ENCODE measurements around the gene CAMK2D. TPM values are rescaled to one million over a fixed set of nuclear protein-coding genes. Genes with fewer than 3 reads are reported as not detected.

CAMK2D gene
- total RNA-seq, 1 experiment from 2014 or later, result 32.1 TPM

GRCh38 chr4:113613503-113613902 lies 148.0 kb downstream of the CAMK2D start:
- BruUV-seq (replicated peaks), result no TSS peak
- POLR2A ChIA-PET, result interaction anchor here (0.5 kb wide), 1 partner anchor 1362 kb away, joined by 3 read pairs; no protein-coding TSS in a partner anchor
- no peak overlapping the region for H3K27ac Mint-ChIP-seq (ENCODE audit: low read depth, unreplicated experiment)

DNA sequence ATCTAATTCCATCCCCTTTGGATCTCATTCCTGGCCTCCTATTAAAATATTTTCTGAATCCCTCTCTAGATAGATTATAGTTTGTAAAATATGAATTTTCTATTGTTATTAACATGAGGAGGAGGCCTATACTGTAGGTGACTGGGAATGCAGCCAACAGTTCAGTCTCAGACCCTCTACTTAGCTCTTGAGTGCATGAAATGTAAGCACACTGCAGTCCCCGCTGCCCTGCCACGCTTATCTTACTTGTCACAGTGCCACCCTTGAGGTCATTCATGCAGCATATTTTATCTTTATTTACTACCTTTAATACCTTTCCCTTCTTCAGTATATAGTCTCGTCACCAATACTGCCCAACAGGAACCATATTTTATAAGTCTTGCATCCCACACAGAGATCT lies 151.0 kb downstream of the CAMK2D start:
- TF ChIP-seq, protein P1, sequence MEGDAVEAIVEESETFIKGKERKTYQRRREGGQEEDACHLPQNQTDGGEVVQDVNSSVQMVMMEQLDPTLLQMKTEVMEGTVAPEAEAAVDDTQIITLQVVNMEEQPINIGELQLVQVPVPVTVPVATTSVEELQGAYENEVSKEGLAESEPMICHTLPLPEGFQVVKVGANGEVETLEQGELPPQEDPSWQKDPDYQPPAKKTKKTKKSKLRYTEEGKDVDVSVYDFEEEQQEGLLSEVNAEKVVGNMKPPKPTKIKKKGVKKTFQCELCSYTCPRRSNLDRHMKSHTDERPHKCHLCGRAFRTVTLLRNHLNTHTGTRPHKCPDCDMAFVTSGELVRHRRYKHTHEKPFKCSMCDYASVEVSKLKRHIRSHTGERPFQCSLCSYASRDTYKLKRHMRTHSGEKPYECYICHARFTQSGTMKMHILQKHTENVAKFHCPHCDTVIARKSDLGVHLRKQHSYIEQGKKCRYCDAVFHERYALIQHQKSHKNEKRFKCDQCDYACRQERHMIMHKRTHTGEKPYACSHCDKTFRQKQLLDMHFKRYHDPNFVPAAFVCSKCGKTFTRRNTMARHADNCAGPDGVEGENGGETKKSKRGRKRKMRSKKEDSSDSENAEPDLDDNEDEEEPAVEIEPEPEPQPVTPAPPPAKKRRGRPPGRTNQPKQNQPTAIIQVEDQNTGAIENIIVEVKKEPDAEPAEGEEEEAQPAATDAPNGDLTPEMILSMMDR (IDR thresholded peaks at IDR 0.05; ENCODE audit: unreplicated experiment), result no peak
- ChIA-PET CTCF (interaction anchor here (0.7 kb wide), 1 partner anchor 45 kb away, joined by 3 read pairs; no protein-coding TSS in a partner anchor), POLR2A (interaction anchor here (0.5 kb wide), 1 partner anchor 228 kb away, joined by 3 read pairs; no protein-coding TSS in a partner anchor)
- BruUV-seq (replicated peaks), result no TSS peak
- no peaks in the 10 kb centered on the region for H3K27me3 Mint-ChIP-seq (ENCODE audit: insufficient read depth, unreplicated experiment)
- peaks cover 6% of the 10 kb centered on the region for H3K36me3 Mint-ChIP-seq (ENCODE audit: insufficient read depth, unreplicated experiment)
- H3K9me3 Mint-ChIP-seq (ENCODE audit: unreplicated experiment), result peaks cover 12% of the 10 kb centered on the region
- peaks cover 6% of the 10 kb centered on the region for H3K4me1 Mint-ChIP-seq (ENCODE audit: insufficient read depth, unreplicated experiment)
- no peak overlapping the region for H3K27ac Mint-ChIP-seq (ENCODE audit: low read depth, unreplicated experiment)
- intact Hi-C loops (cut with micrococcal nuclease), result no loop called here
- H3K4me3 Mint-ChIP-seq (ENCODE audit: unreplicated experiment), result no peak overlapping the region
- DNase-seq (ENCODE audit: unreplicated experiment), result no peak

More at GRCh38 chr4:113613503-113613902, 148.0 kb downstream of the CAMK2D start:
- DNase-seq (ENCODE audit: unreplicated experiment), result no peak
- H3K27me3 Mint-ChIP-seq (ENCODE audit: insufficient read depth, unreplicated experiment), result no peaks in the 10 kb centered on the region
- H3K9me3 Mint-ChIP-seq (ENCODE audit: unreplicated experiment), result no peaks in the 10 kb centered on the region
- peaks cover 6% of the 10 kb centered on the region for H3K36me3 Mint-ChIP-seq (ENCODE audit: insufficient read depth, unreplicated experiment)
- intact Hi-C loops (cut with micrococcal nuclease), result no loop called here
- TF ChIP-seq, protein P1 (IDR thresholded peaks at IDR 0.05; ENCODE audit: unreplicated experiment), result no peak
- no peak overlapping the region for H3K4me3 Mint-ChIP-seq (ENCODE audit: unreplicated experiment)
- peaks cover 17% of the 10 kb centered on the region for H3K4me1 Mint-ChIP-seq (ENCODE audit: insufficient read depth, unreplicated experiment)
- CTCF ChIA-PET, result no interaction called here

- Mint-ChIP-seq H3K4me1 (ENCODE audit: insufficient read depth, unreplicated experiment) (peaks cover 7% of the 10 kb centered on the region), H3K4me3 (ENCODE audit: unreplicated experiment) (no peak overlapping the region), H3K36me3 (ENCODE audit: insufficient read depth, unreplicated experiment) (no peaks in the 10 kb centered on the region), H3K9me3 (ENCODE audit: unreplicated experiment) (peaks cover 12% of the 10 kb centered on the region), H3K27me3 (ENCODE audit: insufficient read depth, unreplicated experiment) (no peaks in the 10 kb centered on the region), H3K27ac (ENCODE audit: low read depth, unreplicated experiment) (no peak overlapping the region)
- TF ChIP-seq, protein P1 (IDR thresholded peaks at IDR 0.05; ENCODE audit: unreplicated experiment), result no peak
- BruUV-seq (replicated peaks), result TSS peak; percentile 24
- ChIA-PET CTCF (no interaction called here), POLR2A (no interaction called here)
- intact Hi-C loops (cut with micrococcal nuclease), result no loop called here
- no peak for DNase-seq (ENCODE audit: unreplicated experiment)
These were observed 153.5 kb downstream of the CAMK2D start for GRCh38 chr4:113607998-113608397.

- Mint-ChIP-seq H3K27me3 (ENCODE audit: insufficient read depth, unreplicated experiment) (no peaks in the 10 kb centered on the region), H3K36me3 (ENCODE audit: insufficient read depth, unreplicated experiment) (no peaks in the 10 kb centered on the region), H3K27ac (ENCODE audit: low read depth, unreplicated experiment) (no peak overlapping the region), H3K4me3 (ENCODE audit: unreplicated experiment) (no peak overlapping the region), H3K4me1 (ENCODE audit: insufficient read depth, unreplicated experiment) (peaks cover 7% of the 10 kb centered on the region), H3K9me3 (ENCODE audit: unreplicated experiment) (peaks cover 12% of the 10 kb centered on the region)
- BruUV-seq (replicated peaks), result no TSS peak
- intact Hi-C loops (cut with micrococcal nuclease), result no loop called here
- DNase-seq (ENCODE audit: unreplicated experiment), result no peak
- TF ChIP-seq, protein P1 (IDR thresholded peaks at IDR 0.05; ENCODE audit: unreplicated experiment), result no peak
- CTCF ChIA-PET, result interaction anchor here (1.0 kb wide), 1 partner anchor 67 kb away, joined by 3 read pairs; no protein-coding TSS in a partner anchor
- POLR2A ChIA-PET, result no interaction called here
These were observed 154.3 kb downstream of the CAMK2D start for GRCh38 chr4:113607147-113607720.

All from MCF 10A (cell line).